ENCODE measurements around the gene METTL8. TPM values are rescaled to one million over a fixed set of nuclear protein-coding genes. Genes with fewer than 3 reads are reported as not detected.

METTL8 gene
- total and polyA plus RNA-seq, 2 of the 13 experiments (the other 11 are each of a cell fraction or from before 2014, with no cell fraction given), result 18.6 to 68.2 TPM

DNA sequence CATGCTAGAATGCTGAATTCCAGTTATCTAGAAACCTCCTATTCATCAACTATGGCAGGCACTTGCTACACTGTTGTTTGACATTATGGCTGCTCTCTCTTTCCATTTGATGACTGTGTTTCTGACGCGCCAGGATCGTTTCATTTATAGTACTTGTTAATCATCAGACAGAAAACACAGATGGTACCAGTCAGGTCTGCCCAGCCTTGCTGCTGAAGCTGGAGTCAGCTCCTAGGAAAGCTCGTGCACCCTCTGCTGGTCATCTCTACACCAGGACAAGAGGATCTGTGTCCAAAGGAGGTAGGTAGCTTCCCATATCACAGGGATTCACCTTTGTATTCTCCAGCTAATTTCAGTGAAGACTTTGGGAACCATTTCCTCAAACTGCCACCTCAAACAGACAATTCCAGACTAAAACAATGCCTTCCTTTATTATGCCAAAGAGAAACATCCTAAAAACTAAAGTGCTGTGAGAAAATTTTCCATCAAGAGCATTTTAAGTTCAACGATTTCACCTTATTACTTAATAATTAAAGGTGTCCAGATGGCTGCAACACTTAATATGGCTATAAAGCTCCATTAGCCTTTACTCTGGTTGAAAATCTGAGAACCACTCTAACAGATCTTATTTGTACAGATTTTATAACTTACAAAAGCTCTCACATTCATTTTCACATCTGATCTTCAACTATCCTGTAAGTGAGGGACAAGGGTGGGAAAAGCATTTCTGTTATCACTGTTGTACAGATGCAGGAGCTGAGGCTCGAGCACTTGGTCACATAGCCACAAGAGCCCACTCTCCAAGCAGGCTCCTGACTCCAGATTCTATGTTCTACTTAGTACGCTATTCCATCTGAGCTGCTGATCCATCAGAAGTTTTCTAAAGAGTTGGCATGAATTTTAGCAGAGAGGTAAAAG lies 17.5 kb downstream of the METTL8 start (continued):
- TF ChIP-seq ELF3 (CRISPR knock-in tag; IDR thresholded peaks at IDR 0.05), result peak; percentile 55; the same call in 1 of the 2 replicates
- TF ChIP-seq, protein P1, sequence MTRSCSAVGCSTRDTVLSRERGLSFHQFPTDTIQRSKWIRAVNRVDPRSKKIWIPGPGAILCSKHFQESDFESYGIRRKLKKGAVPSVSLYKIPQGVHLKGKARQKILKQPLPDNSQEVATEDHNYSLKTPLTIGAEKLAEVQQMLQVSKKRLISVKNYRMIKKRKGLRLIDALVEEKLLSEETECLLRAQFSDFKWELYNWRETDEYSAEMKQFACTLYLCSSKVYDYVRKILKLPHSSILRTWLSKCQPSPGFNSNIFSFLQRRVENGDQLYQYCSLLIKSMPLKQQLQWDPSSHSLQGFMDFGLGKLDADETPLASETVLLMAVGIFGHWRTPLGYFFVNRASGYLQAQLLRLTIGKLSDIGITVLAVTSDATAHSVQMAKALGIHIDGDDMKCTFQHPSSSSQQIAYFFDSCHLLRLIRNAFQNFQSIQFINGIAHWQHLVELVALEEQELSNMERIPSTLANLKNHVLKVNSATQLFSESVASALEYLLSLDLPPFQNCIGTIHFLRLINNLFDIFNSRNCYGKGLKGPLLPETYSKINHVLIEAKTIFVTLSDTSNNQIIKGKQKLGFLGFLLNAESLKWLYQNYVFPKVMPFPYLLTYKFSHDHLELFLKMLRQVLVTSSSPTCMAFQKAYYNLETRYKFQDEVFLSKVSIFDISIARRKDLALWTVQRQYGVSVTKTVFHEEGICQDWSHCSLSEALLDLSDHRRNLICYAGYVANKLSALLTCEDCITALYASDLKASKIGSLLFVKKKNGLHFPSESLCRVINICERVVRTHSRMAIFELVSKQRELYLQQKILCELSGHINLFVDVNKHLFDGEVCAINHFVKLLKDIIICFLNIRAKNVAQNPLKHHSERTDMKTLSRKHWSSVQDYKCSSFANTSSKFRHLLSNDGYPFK (CRISPR knock-in tag; IDR thresholded peaks at IDR 0.05; ENCODE audit: borderline replicate concordance), result no peak
- TF ChIP-seq, protein P2, sequence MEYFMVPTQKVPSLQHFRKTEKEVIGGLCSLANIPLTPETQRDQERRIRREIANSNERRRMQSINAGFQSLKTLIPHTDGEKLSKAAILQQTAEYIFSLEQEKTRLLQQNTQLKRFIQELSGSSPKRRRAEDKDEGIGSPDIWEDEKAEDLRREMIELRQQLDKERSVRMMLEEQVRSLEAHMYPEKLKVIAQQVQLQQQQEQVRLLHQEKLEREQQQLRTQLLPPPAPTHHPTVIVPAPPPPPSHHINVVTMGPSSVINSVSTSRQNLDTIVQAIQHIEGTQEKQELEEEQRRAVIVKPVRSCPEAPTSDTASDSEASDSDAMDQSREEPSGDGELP (IDR thresholded peaks at IDR 0.05; ENCODE audit: borderline replicate concordance, low read depth), result peak; percentile 20; the same call in 1 of the 2 replicates
- peak; percentile 59; the same call in 1 of the 2 replicates for TF ChIP-seq POGZ (CRISPR knock-in tag; IDR thresholded peaks at IDR 0.05)
- TF ChIP-seq NONO (IDR thresholded peaks at IDR 0.05), result no peak
- TF ChIP-seq NONO (CRISPR knock-in tag; conservative IDR thresholded peaks at IDR 0.05), result no peak
- TF ChIP-seq, protein P3, sequence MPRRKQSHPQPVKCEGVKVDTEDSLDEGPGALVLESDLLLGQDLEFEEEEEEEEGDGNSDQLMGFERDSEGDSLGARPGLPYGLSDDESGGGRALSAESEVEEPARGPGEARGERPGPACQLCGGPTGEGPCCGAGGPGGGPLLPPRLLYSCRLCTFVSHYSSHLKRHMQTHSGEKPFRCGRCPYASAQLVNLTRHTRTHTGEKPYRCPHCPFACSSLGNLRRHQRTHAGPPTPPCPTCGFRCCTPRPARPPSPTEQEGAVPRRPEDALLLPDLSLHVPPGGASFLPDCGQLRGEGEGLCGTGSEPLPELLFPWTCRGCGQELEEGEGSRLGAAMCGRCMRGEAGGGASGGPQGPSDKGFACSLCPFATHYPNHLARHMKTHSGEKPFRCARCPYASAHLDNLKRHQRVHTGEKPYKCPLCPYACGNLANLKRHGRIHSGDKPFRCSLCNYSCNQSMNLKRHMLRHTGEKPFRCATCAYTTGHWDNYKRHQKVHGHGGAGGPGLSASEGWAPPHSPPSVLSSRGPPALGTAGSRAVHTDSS (CRISPR knock-in tag; conservative IDR thresholded peaks at IDR 0.05), result no peak
- TF ChIP-seq PHF8 (CRISPR knock-in tag; IDR thresholded peaks at IDR 0.05), result no peak
- no peak for TF ChIP-seq HDAC2 (CRISPR knock-in tag; IDR thresholded peaks at IDR 0.05)
- TF ChIP-seq, protein P4, sequence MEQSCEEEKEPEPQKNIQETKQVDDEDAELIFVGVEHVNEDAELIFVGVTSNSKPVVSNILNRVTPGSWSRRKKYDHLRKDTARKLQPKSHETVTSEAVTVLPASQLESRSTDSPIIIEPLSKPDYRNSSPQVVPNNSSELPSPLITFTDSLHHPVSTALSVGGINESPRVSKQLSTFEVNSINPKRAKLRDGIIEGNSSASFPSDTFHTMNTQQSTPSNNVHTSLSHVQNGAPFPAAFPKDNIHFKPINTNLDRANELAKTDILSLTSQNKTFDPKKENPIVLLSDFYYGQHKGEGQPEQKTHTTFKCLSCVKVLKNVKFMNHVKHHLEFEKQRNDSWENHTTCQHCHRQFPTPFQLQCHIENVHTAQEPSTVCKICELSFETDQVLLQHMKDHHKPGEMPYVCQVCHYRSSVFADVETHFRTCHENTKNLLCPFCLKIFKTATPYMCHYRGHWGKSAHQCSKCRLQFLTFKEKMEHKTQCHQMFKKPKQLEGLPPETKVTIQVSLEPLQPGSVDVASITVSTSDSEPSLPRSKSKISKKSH (CRISPR knock-in tag; IDR thresholded peaks at IDR 0.05; ENCODE audit: borderline replicate concordance), result no peak
- TF ChIP-seq HNRNPUL1 (IDR thresholded peaks at IDR 0.05; ENCODE audit: low read depth, low read length), result no peak
- peak; percentile 52; the same call in 1 of the 2 replicates for TF ChIP-seq ZNF124 (CRISPR knock-in tag; IDR thresholded peaks at IDR 0.05)
- 0 out of 2 replicates have a peak, but pooled peaks have one; percentile 36 for TF ChIP-seq PITX1 (CRISPR knock-in tag; IDR thresholded peaks at IDR 0.05)
- TF ChIP-seq, protein P5, sequence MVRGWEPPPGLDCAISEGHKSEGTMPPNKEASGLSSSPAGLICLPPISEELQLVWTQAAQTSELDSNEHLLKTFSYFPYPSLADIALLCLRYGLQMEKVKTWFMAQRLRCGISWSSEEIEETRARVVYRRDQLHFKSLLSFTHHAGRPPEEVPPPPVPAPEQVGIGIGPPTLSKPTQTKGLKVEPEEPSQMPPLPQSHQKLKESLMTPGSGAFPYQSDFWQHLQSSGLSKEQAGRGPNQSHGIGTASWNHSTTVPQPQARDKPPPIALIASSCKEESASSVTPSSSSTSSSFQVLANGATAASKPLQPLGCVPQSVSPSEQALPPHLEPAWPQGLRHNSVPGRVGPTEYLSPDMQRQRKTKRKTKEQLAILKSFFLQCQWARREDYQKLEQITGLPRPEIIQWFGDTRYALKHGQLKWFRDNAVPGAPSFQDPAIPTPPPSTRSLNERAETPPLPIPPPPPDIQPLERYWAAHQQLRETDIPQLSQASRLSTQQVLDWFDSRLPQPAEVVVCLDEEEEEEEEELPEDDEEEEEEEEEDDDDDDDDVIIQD (CRISPR knock-in tag; IDR thresholded peaks at IDR 0.05; ENCODE audit: low read depth), result peak; percentile 80; the same call in 1 of the 2 replicates
- TF ChIP-seq ZNF343 (CRISPR knock-in tag; IDR thresholded peaks at IDR 0.05), result 0 out of 2 replicates have a peak, but pooled peaks have one; percentile 33
- peak; percentile 75; the same call in 1 of the 2 replicates for TF ChIP-seq YEATS2 (CRISPR knock-in tag; IDR thresholded peaks at IDR 0.05; ENCODE audit: borderline replicate concordance)
- TF ChIP-seq BHLHE40 (IDR thresholded peaks at IDR 0.05; ENCODE audit: low read length), result no peak
- no peak for TF ChIP-seq CHD2 (IDR thresholded peaks at IDR 0.05; ENCODE audit: low read depth, low read length)
- no peak for TF ChIP-seq NFRKB (IDR thresholded peaks at IDR 0.05)
- TF ChIP-seq ZNF790 (CRISPR knock-in tag; IDR thresholded peaks at IDR 0.05; ENCODE audit: borderline replicate concordance), result no peak
- TF ChIP-seq SCMH1 (CRISPR knock-in tag; IDR thresholded peaks at IDR 0.05; ENCODE audit: borderline replicate concordance), result no peak

Measured in HepG2 (cell line).